Measurements from ENCODE around the gene MIEF2. TPM values are rescaled to one million over a fixed set of nuclear protein-coding genes. Genes with fewer than 3 reads are reported as not detected.

MIEF2 gene
- total RNA-seq, 1 experiment from 2014 or later = 29.6 TPM

- peaks cover 40% of the 10 kb centered on the region; the same call in 1 of the 2 replicates for H3F3A ChIP-seq (ENCODE audit: insufficient read depth, low read depth)
- POLR2A ChIA-PET (ENCODE audit: unreplicated experiment) = interaction anchor here (0.5 kb wide), 1 partner anchor 113 kb away, joined by 3 read pairs; the partner anchor contains the start of gene SHMT1
- H3K36me3 ChIP-seq (ENCODE audit: low read depth) = peaks cover 56% of the 10 kb centered on the region
- no peak for TF ChIP-seq CTCF (conservative IDR thresholded peaks at IDR 0.05)
- no peak for TF ChIP-seq EZH2 (IDR thresholded peaks at IDR 0.05; ENCODE audit: low read depth)
- H3K9me2 ChIP-seq (ENCODE audit: insufficient read depth) = no peaks in the 10 kb centered on the region
- H3K27ac ChIP-seq = no peak overlapping the region
- H3K79me2 ChIP-seq (ENCODE audit: low read depth) = peaks cover 7% of the 10 kb centered on the region
- peaks cover 37% of the 10 kb centered on the region for H4K20me1 ChIP-seq (ENCODE audit: insufficient read depth)
- no peaks in the 10 kb centered on the region for H3K9me3 ChIP-seq (ENCODE audit: insufficient read depth, low read depth)
- BruUV-seq (replicated peaks) = no TSS peak
- no peaks in the 10 kb centered on the region for H3K27me3 ChIP-seq (ENCODE audit: insufficient read depth, low read depth)
- no peak overlapping the region for H2AFZ ChIP-seq
- peak; percentile 51 to 62 for DNase-seq
- no peak overlapping the region for H3K4me3 ChIP-seq
- no peaks in the 10 kb centered on the region for H3K4me1 ChIP-seq (replicated peaks; ENCODE audit: insufficient read depth)
- CTCF ChIA-PET = no interaction called here
- no peak overlapping the region for H3K4me2 ChIP-seq
- intact Hi-C loops (cut with micrococcal nuclease; ENCODE audit: unreplicated experiment) = no loop called here
These were observed 10.2 kb upstream of the MIEF2 start for GRCh38 chr17:18250259-18250658.

- Histone ChIP-seq H3K9me3 (ENCODE audit: insufficient read depth, low read depth) (no peaks in the 10 kb centered on the region), H3K4me2 (no peak overlapping the region), H3F3A (ENCODE audit: insufficient read depth, low read depth) (peaks cover 38% of the 10 kb centered on the region; the same call in 1 of the 2 replicates), H4K20me1 (ENCODE audit: insufficient read depth) (peaks cover 40% of the 10 kb centered on the region), H3K27me3 (ENCODE audit: insufficient read depth, low read depth) (no peaks in the 10 kb centered on the region), H3K4me3 (no peak overlapping the region), H2AFZ (no peak overlapping the region), H3K4me1 (replicated peaks; ENCODE audit: insufficient read depth) (no peaks in the 10 kb centered on the region), H3K9me2 (ENCODE audit: insufficient read depth) (no peaks in the 10 kb centered on the region), H3K36me3 (ENCODE audit: low read depth) (peaks cover 55% of the 10 kb centered on the region), H3K79me2 (ENCODE audit: low read depth) (peaks cover 11% of the 10 kb centered on the region), H3K27ac (no peak overlapping the region)
- POLR2A ChIA-PET (ENCODE audit: unreplicated experiment) = interaction anchor here (0.5 kb wide), 1 partner anchor 113 kb away, joined by 3 read pairs; the partner anchor contains the start of gene SHMT1
- no peak for TF ChIP-seq CTCF (conservative IDR thresholded peaks at IDR 0.05)
- no peak for TF ChIP-seq EZH2 (IDR thresholded peaks at IDR 0.05; ENCODE audit: low read depth)
- intact Hi-C loops (cut with micrococcal nuclease; ENCODE audit: unreplicated experiment) = no loop called here
- no peak for DNase-seq
- CTCF ChIA-PET = no interaction called here
- BruUV-seq (replicated peaks) = no TSS peak
These were observed 9.8 kb upstream of the MIEF2 start for GRCh38 chr17:18250708-18251107.

- intact Hi-C loops (cut with micrococcal nuclease; ENCODE audit: unreplicated experiment) = no loop called here
- H4K20me1 ChIP-seq (ENCODE audit: insufficient read depth) = peaks cover 43% of the 10 kb centered on the region
These were observed 9.3 kb upstream of the MIEF2 start for GRCh38 chr17:18251204-18251603.

More at GRCh38 chr17:18251204-18251603, 9.3 kb upstream of the MIEF2 start:
- no peaks in the 10 kb centered on the region for H3K9me3 ChIP-seq (ENCODE audit: insufficient read depth, low read depth)
- no peak for DNase-seq
- H2AFZ ChIP-seq = no peak overlapping the region
- H3K4me3 ChIP-seq = no peak overlapping the region
- ChIA-PET CTCF (no interaction called here), POLR2A (ENCODE audit: unreplicated experiment) (no interaction called here)
- H3K4me1 ChIP-seq (replicated peaks; ENCODE audit: insufficient read depth) = peaks cover 3% of the 10 kb centered on the region; the same call in 1 of the 2 replicates
- no TSS peak for BruUV-seq (replicated peaks)
- peaks cover 16% of the 10 kb centered on the region for H3K79me2 ChIP-seq (ENCODE audit: low read depth)
- peaks cover 34% of the 10 kb centered on the region; the same call in 1 of the 2 replicates for H3F3A ChIP-seq (ENCODE audit: insufficient read depth, low read depth)
- no peak overlapping the region for H3K4me2 ChIP-seq
- H3K27me3 ChIP-seq (ENCODE audit: insufficient read depth, low read depth) = no peaks in the 10 kb centered on the region
- H3K9me2 ChIP-seq (ENCODE audit: insufficient read depth) = no peaks in the 10 kb centered on the region
- no peak overlapping the region for H3K27ac ChIP-seq
- TF ChIP-seq EZH2 (IDR thresholded peaks at IDR 0.05; ENCODE audit: low read depth) (no peak), CTCF (conservative IDR thresholded peaks at IDR 0.05) (no peak)
- H3K36me3 ChIP-seq (ENCODE audit: low read depth) = peaks cover 55% of the 10 kb centered on the region
